GM21619 (cell line): Measurements from ENCODE around the gene ATP6V0B.
A peak's percentile ranks its signal among the peaks of the same experiment; 100 is the strongest.

Source experiments
- ATAC-seq: cut with Tn5 transposase; IDR thresholded peaks from one replicate; pipeline ENCODE4 v1.9.1; 2021; ENCODE audit not compliant: unreplicated experiment

ATP6V0B gene

DNA sequence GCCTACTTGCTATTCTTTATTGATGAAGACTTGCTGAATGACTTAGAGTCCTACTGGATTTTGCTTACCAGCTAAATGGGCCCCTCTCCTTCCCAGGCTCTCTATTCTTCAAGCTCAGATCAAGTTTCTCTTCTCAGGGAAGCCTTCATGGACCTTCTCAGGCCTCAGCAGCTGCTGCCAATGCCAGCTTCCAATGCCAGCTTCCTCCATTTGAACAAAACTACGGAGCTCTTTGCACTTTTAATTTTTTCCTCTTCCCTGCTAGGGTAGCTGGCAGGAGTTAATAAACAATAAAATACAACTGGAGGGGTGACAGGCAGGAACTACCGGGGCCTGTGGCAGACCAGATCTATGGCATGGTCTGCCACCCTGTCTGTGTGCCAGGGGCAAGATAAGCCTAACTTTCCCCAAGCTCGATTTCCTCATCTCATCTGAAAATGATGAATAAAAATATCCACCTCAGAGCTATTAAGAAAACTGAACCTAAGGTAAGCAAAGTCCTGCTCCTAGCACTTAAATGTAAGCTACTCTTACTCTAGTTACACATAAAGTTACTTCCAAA, 29.0 kb upstream of the ATP6V0B start:
- ATAC-seq, result no peak

DNA sequence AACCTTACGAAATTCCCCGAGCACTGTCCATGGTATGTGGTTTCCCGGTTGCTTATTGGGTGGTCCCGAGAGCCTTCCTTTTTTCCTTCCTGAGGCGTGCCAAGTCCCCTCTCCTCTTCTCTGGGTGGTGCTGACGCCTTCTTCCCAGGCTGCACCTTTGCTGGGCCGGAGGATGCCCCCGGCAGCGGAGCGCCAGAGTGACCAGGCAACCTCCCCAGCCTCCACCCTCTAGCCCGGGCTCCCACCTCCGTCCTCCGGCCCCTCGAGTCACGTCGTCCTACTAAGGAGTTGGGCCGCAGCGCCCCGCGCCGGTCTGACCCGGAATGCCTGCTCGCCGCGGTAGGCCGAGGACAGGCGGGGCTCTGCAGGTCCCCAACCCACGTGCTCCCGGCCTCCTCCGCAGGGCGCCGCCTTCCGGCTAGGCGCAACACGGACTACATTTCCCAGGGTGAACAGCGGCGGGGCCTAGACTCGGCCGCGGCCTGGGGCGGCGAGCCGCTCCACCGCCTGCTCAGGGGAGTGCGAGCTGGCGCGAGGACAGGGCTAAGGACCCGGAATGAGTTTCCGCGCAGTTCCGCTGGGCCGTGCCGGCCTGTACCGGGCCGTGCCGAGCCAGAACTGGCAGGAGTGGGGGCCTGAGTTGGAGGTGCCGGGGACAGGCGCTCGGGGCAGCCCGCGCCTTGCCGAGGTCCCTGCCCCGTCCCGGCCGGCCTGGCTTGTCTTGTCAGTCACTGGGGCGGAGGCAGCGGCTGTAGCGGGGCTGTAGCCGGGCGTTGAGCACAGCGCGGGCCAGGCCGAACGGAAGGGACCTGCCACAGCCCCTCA, 28.3 kb upstream of the ATP6V0B start, which contains the start of gene IPO13:
Gene IPO13 (plus strand): TSS at position 715 of the 825 bp plus-strand sequence. CDS start 651 bp downstream, outside the sequence.
- peak; percentile 92 for ATAC-seq

DNA sequence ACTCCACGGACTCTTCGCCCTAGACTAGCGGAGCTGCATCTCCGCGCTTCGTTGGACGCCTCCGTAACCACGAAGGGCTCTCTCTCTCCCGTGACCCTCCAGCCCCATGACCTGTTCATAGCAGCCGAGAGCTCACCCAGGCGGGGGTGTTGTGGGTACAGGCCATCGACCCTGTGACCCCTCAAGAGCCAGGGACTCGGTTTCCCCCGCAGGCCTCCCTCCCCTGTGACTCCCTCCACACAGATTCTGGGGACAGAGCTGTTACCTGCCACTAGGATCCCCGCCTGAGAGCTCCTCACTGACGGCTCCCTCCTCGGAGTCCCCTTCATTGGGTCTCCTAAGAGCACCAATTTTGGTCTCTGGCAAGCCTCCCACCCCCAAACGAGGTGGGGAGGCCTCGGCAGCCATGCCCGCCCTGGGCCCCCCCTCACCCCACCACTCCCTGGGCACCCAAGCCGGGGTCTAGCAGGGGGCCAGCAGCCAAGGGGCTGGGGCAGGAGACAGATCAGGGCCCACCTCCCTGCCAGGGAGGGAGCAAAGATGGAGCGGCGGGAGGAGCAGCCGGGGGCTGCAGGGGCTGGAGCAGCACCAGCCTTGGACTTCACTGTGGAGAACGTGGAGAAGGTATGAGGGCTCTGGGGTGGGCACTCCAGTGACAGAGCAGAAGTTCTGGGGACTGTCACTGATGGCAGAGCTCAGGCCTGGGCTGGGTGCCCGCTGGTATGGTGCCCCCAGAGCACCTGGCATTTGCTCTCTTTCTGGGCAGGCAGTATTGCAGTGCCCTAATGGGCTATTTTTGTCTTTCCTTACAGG, 27.5 kb upstream of the ATP6V0B start:
- ATAC-seq, result no peak

DNA sequence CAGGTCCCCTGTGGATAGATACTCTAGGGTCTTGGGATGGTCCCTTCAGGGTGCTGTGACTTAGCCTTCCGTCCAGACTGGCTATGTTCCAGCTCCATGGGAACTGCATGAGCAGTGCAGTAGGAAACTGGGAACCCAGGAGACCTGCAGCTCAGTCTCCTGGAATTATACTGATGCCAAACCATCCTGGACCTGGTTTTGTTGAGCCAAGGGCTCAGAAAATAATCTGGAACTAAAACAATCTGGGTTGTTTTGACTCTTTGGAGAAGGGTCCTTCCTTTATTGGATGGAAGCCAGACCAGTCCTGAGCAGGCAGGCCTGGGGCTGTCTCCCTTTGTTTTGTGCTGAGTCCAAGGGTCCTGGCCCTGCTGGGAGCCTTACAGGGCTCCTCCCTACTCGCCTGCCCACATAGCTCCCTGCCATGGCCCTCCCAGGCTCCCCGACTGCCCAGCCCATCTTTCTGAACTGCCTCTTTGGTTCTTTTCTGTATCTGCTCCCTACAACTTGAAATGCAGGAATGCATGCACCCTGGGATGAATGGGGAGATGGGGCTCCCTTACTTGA, 26.8 kb upstream of the ATP6V0B start:
- no peak for ATAC-seq

- ATAC-seq, result no peak
Measured at GRCh38 chr1:43949678-43950077, 25.1 kb upstream of the ATP6V0B start.

GRCh38 chr1:43951021-43951985, 23.5 kb upstream of the ATP6V0B start:
- ATAC-seq, result no peak

- no peak for ATAC-seq
Measured at GRCh38 chr1:43952731-43953346, 21.9 kb upstream of the ATP6V0B start.

- no peak for ATAC-seq
Measured at GRCh38 chr1:43953361-43953760, 21.4 kb upstream of the ATP6V0B start.

GRCh38 chr1:43954036-43954435, 20.7 kb upstream of the ATP6V0B start:
- ATAC-seq, result no peak

DNA sequence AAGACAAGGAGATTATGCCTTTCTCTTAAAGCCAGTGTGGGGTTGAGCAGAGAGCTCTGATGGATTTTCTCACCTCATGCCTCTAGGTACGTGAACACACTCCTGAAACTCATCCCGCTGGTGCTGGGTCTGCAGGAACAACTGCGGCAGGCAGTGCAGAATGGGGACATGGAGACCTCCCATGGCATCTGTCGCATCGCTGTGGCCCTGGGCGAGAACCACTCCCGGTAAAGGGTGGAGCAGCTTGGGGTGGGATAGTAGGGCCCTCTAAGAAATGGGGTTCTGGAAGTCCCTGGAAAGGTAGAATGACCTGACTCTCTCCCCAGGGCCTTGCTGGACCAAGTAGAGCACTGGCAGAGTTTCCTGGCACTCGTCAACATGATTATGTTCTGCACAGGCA, 18.5 kb upstream of the ATP6V0B start:
- ATAC-seq, result no peak

- ATAC-seq, result no peak
Measured at GRCh38 chr1:43957407-43958040, 17.2 kb upstream of the ATP6V0B start.

GRCh38 chr1:43958351-43959255, 16.2 kb upstream of the ATP6V0B start:
- no peak for ATAC-seq

DNA sequence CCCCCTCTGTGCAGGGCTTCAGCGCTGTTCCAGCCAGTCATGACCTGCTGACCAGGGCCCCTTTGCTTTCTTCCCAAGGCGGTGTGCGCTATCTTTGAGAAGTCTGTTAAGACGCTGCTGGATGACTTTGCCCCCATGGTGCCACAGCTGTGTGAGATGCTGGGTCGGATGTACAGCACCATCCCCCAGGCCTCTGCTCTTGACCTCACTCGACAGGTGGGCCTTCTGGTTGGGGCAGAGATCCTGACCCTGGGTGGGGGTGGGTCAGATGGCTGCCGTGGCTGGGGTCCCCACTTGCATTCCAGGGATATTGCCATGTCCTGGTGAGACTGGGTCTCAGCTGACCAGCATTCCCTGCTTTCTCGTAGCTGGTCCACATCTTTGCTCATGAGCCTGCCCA, 14.0 kb upstream of the ATP6V0B start:
- no peak for ATAC-seq

GRCh38 chr1:43961692-43962091, 13.1 kb upstream of the ATP6V0B start:
- no peak for ATAC-seq

DNA sequence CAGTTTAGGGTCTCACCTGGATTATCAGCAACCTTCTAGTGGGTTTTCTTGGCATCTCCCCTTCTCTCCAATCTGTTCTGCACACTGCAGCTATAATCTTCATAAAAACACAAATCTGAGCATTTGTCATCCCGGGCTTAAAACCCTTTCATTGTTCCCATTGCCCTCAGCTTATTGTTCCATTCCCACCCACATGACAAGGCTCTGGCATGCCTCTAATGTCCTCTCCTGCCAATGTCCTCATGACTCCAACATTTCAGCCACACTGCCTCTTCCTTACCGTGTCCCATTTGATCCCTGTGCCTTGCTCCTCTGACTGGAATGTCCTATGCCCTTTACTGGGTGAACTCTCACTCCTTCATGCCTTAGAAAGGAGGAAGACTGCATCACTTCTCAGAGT, 12.4 kb upstream of the ATP6V0B start:
- ATAC-seq, result no peak

DNA sequence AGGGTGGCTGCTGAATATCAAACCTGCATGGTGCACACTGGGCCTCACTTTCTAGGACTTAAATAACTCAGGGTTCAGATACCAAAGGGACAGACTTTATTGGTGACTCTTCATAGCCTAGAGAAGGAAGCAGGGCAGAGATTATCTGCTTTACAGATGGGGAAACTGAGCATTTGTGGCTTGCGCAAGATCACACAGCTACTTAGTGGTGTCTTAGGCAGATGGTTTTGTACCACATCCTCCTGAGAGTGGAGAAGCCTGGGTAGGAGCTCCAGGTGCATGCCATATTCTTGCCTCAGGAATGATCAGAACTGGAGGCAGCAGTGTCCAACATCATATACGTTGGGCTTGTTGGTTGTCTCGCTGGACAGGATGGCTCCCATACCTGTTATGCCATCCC, 11.8 kb upstream of the ATP6V0B start:
- ATAC-seq, result no peak

DNA sequence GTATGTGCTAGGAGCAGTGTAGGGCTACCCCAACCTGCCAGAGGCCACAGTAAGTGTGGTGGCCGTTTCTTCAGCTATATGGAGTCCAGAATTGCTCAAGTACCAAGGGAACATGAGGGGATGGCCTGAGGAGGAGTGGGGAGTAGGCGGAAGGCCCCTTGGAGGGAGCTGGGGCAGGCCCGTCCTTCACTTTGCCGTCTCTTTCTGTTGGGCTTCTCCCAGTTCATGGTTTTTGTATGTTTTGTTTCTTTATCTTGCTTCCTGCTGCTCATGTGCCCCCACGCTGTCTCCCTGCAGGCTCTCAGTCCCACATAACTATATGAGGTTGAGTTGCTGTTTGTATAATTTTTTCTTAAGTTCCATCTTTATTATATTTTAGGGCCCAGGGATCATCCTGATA, 10.9 kb upstream of the ATP6V0B start:
- no peak for ATAC-seq

DNA sequence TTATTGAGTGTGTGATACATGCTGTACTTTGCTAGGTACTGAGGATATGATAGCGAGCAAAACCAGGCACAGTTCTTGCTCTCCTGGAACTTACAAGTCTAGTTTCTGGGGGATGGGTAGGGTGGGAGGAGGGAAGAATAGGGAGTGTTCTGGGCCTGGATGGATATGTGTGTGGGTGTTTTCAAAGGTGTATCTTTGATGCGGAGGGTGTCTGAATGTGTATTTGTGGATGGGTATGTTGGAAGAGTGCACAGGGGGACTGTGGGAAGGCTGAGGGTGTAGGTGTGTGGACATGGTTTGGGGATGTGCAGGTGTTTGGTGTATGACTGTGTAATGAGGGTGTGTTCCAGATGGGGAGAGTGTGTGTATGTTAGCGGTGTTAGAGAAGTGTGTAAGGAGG, 9.4 kb upstream of the ATP6V0B start:
- ATAC-seq, result no peak
